IMR-90 (cell line): ENCODE measurements around the gene ITLN1.

ENCODE experiments used
- CEBPB ChIP-seq: IDR thresholded peaks from 2 replicates; pipeline ENCODE4 v1.6.1; 2012; ENCODE audit warnings: low read depth, low read length, improper control_type of control experiment
- CTCF ChIP-seq: conservative IDR thresholded peaks from 2 replicates; pipeline ENCODE4 v1.5.1; 2012; ENCODE audit warnings: mild to moderate bottlenecking, low read depth, low read length, improper control_type of control experiment
- ELK1 ChIP-seq: fragments of 150-350 bp; IDR thresholded peaks from 2 replicates; pipeline ENCODE4 v1.6.1; 2016; ENCODE audit warnings: low read depth, mild to moderate bottlenecking, low read length, moderate library complexity, borderline replicate concordance
- FOS ChIP-seq: fragments of 150-350 bp; IDR thresholded peaks from 2 replicates; pipeline ENCODE4 v1.6.1; 2016; ENCODE audit warnings: low read depth, low read length
- MAFK ChIP-seq: IDR thresholded peaks from 2 replicates; pipeline ENCODE4 v1.6.1; 2012; ENCODE audit warnings: low read depth, low read length, improper control_type of control experiment
- MAZ ChIP-seq: IDR thresholded peaks from 2 replicates; pipeline ENCODE4 v1.6.1; 2012; ENCODE audit warnings: low read depth, mild to moderate bottlenecking, low read length, improper control_type of control experiment, moderate library complexity, borderline replicate concordance
- MXI1 ChIP-seq: IDR thresholded peaks from 2 replicates; pipeline ENCODE4 v1.6.1; 2012; ENCODE audit warnings: low read depth, mild to moderate bottlenecking, low read length, moderate library complexity, borderline replicate concordance
- NFE2L2 ChIP-seq: fragments of 150-350 bp; IDR thresholded peaks from 2 replicates; pipeline ENCODE4 v1.6.1; 2016; ENCODE audit warnings: low read depth, mild to moderate bottlenecking, low read length
- POLR2A ChIP-seq: IDR thresholded peaks from 2 replicates; pipeline ENCODE4 v1.6.1; 2012; ENCODE audit warnings: mild to moderate bottlenecking, low read depth, low read length
- RAD21 ChIP-seq: IDR thresholded peaks from 2 replicates; pipeline ENCODE4 v1.6.1; 2012; ENCODE audit warnings: low read length, improper control_type of control experiment
- SMC3 ChIP-seq: fragments of 150-350 bp; IDR thresholded peaks from 2 replicates; pipeline ENCODE4 v1.6.1; 2016; ENCODE audit warnings: low read depth, mild to moderate bottlenecking, antibody characterized with exemption, low read length, moderate library complexity
- USF2 ChIP-seq: fragments of 150-350 bp; IDR thresholded peaks from 2 replicates; pipeline ENCODE4 v1.6.1; 2017; ENCODE audit warnings: mild to moderate bottlenecking, antibody characterized with exemption, low read length, low read depth

GRCh38 chr1:160836561-160836960, 48.4 kb downstream of the ITLN1 start:
- TF ChIP-seq POLR2A (no peak), MAFK (no peak), CTCF (no peak), MAZ (no peak), CEBPB (no peak), USF2 (no peak), SMC3 (no peak), MXI1 (no peak), RAD21 (no peak), FOS (no peak), NFE2L2 (no peak), ELK1 (no peak)
